Eye (tissue), 1 donor: ENCODE data around the gene CCDC106.

Experiments
- DNase-seq: peaks from one replicate; pipeline ENCODE4 v3.0.0-alpha.2; 2015

The CCDC106 gene

DNA sequence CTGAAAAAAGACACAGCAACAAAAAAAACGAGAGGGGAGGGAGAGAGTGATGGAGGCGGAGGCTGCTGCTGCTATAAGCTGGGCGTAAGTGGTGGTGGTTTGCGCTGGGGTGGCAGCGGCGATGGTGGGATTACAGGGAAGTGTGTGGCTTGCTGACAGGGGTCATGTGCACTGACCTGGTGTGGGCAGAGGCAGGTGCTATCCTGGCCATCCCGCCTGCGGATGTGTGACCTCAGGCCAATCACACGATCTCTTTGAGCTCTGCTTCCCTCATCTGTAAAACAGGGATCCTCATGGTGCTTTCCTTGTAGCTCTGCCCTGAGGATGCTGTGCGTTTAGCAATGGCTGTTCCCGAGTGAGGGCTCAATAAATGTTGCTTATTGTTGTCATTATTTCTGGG is 10.5 kb upstream of the CCDC106 start:
- no peak for DNase-seq

DNA sequence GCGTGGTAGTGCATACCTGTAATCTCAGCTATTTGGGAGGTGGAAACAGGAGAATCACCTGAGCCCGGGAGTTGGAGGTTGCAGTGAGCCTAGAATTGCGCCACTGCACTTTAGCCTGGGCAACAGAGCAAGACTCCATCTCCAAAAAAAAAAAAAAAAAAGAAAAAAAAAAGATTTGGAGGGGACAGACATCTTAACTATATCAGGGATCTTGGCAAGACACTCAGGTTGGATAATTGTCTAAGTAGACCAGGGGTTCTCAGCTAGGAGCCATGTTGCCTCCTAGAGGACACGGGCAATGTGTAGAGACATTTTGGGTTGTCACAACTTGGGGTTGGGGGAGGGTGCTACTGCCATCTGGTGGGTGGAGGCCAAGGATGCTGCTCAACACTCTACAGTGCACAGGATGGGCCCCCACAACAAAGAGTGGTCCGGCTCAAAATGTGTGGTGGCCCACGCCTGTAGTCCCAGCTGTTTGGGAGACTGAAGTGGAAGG is 9.1 kb upstream of the CCDC106 start:
- DNase-seq: peak; percentile 60

DNA sequence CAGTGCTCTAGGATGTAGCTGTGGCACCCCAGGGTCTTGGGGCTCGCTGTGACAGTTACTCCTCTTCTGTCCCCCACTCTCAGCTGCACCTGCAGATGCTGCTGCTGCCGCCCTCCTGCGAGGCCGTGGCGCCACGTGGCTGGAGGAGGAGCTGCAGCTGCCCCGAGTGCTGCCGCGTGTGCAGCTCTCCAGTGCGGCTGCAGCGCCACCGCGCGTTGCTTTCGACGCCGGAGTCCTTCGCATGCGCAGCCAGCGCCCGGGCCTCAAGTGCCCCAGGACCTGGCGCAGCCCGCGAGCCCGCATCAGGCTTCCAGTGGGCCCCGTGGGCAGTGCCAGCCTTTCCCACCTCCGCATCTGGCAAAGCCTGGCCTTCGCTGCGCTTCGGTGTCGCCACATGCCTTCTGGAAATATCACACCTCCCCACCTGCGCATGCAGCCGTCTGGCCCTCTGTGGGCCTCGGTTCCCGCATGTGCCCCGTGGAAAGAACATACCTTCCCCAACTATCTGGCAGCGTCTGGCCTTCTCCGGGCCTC is 7.9 kb upstream of the CCDC106 start:
- peak; percentile 85 for DNase-seq

DNA sequence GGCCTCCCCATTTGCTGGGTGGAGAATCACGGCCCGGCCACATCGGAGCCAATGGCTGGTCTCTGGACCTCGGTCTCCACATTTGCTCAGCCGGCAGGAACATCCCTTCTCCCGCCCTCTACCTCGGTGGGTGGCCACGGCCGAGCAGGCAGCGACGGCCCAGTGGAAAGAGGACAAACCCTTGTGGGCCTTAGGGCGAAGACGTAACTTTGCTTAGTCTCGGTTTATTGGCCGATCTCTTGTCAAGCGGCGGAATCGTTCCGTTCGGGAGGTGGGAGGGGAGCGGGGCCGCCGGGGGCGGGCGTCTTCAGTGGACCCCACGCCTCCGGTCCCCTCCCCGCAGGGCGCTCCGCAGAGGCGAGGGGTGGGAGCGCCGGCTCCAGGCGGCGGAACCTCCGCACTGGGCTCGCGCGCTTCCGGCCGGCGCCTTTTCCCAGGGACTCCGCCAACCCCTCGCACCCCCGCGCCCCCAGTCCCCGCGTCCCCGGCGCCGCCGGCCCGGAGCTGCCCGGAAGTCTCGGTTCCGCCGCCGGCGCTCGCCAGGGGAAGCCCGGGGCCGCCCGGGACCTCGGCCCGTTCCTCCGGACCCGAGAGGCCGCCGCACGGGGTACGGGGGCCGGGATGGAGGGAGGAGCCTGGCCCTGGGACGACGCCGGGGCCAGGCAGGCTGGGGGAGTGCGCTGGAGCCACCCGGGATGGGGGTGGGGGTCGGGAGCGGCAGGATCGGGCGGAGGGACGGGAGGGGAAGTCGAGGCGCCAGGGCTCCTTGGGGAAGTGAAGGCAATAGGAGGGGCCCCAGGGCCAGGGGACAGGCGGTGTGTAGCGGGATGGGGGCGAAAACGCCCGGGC is 7.2 kb upstream of the CCDC106 start, which contains the start of gene ZNF580:
Gene ZNF580 (plus strand): TSS at position 426 of the 849 bp plus-strand sequence. CDS start 1,507 bp downstream, outside the sequence.
- peak; percentile 85 for DNase-seq

DNA sequence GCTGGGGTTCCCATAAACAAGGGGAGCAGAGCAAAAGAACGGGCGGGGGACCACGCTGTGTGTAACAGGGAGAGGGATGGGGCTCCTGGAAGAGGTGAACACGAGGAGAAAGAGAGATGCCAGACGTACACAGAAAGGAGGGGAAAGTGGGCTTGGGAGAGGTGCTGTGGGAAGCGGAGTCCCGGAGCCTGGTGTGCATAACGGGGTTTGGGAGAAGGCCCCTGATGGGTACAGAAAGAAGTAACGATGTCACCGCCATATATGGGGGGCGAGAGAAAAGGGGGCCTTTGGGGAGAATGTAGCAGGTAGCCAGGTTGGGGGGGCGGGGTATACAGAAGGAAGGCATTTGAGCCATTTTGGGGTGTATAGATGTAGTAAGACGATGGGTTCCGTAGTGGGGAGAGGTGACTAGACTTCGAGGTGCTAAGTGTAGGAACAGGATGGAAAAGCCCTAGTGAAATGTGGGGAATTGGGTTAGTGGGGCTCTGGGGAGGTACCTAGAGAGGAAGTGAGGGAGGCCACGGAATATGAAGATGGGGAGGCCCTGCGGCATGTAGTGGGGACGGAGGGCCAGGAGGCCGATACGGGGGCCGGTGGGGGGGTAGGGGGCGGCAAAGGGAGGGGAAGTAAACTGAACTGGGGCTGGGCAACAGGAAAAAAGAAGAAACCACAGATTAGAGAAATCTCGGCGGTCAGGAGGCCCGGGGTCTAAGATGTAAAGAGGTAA is 6.4 kb upstream of the CCDC106 start:
- no peak for DNase-seq

DNA sequence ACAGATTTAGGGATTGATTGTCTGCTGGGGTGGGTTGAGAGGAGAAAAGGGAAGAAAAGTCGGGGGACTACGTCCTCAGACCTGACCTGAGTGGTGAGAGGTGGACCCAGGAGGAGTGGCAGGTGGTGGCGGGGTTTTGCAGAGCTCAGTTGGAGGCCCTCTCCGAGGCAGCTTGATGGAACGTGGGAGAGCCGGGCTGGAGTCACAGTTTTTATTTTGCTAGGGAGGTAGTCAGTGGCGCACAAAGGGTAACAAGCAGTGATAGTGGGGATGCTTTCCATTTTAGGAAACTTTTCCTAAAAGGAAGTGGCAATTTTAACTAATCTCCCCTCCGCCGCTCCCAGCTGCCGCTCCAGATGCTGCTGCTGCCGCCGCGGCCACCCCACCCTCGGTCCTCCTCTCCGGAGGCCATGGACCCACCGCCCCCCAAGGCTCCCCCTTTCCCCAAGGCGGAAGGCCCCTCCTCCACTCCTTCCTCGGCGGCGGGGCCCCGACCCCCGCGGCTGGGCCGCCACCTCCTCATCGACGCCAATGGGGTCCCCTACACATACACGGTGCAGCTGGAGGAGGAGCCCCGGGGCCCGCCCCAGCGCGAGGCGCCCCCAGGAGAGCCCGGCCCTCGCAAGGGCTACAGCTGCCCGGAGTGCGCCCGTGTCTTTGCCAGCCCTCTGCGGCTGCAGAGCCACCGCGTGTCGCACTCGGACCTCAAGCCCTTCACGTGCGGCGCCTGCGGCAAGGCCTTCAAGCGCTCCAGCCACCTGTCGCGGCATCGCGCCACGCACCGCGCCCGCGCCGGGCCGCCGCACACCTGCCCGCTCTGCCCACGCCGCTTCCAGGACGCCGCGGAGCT is 5.6 kb upstream of the CCDC106 start:
- peak; percentile 23 for DNase-seq

DNA sequence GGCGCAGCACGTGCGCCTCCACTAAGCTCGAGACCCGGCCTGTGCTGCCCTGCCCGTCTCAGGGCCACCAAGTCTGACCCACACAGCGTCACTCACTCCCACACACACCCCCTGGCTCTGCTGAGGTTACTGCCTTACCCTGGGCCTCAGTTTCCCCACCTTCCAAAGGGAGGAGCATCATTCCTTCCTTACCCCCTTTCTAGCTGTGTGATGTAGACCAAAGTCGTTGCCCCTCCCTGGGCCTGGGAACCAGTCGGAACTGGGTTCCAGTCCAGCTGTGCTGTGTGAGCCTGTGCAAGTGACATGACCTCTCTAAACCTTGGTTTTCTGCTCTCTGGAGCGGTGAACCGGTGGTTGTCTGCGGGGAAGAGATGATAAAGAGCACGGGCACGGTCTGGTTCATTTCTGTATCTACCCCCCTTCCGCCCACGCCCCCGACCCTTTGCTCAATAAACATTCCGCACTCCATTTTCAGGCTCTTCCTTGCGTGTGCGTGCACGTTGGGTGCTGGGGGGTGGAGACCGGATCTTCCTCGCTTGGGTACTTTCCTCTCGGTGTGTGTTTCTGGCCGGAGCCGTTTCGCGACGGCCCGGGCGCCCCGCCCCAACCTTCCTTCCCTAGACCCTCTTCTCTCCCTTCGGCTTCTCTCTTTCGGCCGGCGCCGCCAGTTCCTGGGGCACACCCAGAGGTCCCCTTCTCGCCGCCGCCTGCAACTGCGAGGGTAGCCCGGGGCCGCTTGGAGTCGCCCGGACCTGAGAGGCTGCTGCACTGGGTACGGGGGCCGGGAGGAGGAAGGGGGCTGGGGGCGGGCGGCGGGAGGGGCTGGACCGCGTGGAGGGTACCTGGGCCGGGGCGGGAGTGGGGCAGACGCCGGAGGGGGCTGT is 4.8 kb upstream of the CCDC106 start, which contains the start of gene ZNF581:
Gene ZNF581 (plus strand): TSS at position 647 of the 884 bp plus-strand sequence. CDS start 923 bp downstream, outside the sequence.
- peak; percentile 86 for DNase-seq

DNA sequence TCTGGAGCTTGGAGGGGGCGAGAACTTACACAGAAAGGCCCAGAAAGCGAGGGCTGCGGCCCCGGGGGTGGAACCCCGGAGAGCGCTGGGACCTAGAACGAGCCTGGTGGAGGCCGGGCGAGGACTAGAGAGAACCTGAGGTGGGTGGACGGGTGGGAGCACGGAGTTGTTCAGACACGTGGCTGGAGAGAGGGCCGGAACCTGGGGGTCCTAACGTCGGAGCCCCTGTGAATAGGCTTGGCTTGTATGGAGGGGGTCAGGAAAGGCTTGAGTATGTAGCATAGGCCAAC is 4.2 kb upstream of the CCDC106 start:
- DNase-seq: no peak

DNA sequence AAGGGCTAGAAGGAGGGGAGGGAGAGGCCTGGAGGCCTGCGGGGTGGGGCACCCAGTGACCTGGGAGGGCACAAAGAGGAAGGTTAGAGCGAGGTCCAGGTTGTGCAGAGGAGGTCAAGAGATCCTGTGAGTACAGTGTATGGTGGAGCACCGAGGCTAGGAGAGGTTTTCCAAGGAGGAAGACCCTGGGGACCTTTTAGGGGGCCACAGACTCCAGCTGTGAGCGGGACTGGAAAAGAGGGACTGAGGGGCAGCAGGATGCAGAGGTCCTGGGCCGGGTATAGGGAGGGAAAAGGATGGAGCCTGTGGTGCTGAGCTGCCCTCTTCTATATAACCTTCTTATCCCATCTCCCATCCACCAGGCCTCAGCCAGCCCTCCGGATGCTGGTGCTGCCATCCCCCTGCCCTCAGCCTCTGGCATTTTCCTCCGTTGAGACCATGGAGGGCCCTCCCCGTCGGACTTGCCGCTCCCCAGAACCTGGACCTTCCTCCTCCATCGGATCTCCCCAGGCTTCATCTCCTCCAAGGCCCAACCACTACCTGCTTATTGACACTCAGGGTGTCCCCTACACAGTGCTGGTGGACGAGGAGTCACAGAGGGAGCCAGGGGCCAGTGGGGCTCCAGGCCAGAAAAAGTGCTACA is 3.7 kb upstream of the CCDC106 start:
- DNase-seq: no peak

DNA sequence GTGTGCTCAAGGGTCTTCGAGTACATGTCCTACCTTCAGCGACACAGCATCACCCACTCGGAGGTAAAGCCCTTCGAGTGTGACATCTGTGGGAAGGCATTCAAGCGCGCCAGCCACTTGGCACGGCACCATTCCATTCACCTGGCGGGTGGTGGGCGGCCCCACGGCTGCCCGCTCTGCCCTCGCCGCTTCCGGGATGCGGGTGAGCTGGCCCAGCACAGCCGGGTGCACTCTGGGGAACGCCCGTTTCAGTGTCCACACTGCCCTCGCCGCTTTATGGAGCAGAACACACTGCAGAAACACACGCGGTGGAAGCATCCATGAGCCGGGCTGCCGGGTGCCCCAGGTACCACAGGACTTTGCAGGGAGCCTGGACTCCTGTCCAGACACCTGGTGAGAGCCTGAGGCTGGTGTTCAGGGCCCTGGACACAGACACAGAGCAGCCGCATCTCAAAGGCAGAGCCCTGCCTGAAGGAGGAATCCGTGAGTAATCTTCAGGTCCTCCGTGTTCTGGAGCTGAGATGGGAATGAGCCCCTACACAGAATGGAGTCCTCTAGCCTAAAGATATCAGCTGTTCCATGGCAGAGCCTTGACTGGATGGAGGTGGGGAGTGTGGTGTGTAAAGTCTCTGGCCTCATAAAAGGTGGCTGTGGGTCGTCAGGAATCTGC is 3.0 kb upstream of the CCDC106 start:
- DNase-seq: no peak

DNA sequence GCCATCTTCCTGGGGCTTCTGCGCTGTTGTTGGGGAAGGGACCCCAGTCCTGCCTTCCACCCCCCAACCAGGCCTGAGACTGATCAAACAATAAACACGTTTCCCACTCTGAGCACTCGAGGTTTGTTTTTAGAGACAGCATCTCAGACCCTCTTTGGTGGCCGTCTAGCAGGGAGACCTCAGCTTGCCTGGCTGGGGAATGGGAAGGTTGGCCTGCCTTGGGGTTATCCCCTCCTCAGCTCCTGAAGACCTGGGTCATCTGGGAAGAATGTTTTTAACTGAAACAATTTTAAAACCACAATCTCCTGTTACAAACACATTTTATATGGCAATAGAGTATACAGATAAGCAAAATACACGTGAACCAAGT is 2.5 kb upstream of the CCDC106 start:
- no peak for DNase-seq

DNA sequence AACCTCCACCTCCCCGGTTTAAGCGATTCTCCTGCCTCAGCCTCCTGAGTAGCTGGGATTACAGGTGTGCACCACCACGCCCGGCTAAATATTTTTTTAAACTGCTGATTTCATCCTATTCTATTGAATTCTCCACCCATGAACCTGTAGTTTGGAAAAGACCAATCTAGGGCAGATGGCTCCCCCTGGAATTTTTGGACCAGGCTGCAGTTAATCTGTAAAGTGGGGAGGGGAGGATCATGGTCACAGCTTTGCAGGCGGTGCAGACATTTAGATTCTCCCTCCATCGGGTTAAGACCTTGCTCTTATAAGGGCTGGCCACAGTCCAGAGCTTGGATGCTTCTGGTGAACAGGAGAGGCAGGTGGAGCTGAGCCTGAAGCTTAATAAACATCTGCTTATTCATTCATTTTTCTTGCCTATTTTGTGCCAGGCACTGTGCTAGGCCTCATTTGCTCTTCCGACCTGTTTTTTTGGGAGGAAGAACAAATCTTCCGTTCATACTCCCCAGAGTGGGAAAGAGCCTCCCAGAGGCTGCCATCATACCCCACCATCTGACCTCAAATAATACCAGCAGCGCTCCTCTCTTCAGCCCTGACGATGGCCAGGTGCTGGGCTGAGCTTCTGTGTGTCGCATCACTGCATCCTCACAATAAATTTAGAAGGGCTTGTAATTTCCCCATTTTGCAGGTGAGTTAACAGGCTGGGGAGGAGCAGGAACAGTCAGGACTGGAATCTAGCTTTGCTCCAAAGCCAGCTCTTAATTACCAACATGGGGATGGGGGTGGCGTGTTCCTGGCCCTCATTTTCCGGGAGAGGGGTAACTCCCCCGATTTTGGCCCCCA is 902 bp upstream of the CCDC106 start:
- no peak for DNase-seq

DNA sequence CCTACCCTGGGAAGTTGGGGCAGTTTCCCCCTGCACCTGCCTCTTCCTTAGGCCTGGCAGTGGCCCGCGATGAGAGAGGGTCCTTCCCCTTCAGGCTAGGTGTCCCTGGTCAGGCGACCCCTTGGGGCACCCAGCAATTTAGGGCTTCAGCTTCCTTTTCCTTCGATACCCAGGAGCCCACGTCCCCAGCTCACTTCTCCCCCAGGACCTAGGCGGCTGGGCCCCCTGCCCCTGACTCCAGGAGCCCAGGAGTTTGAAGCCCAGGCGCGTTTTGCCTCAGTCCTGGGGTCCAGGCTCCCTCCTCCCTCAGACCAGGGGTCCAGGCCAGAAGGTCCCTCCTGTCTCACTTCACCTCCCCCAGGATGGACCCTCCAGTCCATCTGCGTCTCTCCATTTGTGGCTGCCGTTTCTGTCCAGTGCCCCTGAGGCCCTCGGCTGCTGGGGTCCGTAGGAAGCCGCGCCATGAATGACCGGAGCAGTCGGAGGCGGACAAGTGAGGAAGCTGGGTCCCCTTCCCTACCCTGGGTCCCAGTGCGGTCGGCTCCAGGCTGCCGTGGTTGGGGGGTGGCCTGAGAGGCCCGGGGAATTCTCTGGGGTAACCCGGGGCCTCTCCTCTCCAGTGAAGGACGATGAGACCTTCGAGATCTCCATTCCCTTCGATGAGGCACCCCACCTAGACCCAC is 714 bp downstream of the CCDC106 start:
- peak; percentile 58 for DNase-seq

DNA sequence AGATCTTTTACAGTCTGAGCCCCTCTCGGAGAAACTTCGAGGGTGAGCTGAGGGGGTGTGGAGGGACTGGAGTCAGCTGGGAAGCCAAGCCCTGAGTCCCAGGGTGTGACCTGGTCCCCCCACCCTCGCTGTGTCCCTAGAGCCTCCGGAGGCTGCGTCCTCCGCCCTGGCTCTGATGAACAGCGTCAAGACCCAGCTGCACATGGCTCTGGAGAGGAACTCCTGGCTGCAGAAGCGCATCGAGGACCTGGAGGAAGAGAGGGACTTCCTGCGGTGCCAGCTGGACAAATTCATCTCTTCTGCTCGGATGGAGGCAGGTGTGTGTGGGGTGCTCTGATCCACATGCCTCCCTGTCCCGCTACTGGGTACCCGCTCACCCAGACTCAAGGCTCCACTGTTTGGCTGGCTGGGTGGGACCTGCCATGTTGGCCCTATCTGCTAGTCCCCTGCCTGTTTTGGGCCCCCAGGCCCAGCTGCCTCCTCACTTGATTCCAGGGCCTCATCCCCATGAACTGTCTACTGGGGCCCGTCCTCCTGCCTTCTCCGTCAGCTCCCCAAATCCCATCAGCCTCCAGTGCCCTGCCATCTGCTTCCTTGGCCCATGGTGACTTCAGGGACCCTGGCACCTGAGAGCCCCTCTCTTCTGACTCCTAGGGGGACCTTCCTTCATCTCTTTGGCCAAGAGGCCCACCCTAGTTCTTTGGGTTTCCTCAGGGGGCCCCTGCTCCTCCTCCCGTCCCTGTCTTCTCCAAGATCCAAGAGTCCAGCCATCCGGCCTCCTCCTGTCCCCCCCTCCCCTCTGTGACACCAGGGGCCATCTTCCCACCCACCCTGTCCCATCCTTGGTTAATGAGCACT is 1.5 kb downstream of the CCDC106 start:
- DNase-seq: no peak

DNA sequence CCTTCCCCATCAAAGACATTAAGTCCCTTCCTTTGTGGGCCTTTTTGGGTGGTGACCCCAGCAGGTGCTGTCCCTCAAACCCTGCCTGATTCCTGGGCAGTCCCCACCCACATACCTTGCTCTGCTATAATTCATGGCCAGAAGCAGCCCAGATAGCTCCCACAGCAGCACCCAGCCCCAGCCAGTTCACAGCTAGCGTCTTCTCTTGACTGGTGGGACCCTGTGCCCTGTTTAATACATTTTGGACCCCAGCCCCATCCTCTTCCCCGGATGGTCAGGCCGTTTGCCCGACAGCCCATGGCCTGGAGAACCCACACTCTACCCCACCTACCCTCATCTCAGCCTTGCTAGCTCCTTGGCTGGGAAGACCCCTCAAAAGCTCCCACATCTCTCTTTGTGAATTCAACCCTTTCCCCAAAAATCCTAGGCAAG is 2.1 kb downstream of the CCDC106 start:
- no peak for DNase-seq

DNA sequence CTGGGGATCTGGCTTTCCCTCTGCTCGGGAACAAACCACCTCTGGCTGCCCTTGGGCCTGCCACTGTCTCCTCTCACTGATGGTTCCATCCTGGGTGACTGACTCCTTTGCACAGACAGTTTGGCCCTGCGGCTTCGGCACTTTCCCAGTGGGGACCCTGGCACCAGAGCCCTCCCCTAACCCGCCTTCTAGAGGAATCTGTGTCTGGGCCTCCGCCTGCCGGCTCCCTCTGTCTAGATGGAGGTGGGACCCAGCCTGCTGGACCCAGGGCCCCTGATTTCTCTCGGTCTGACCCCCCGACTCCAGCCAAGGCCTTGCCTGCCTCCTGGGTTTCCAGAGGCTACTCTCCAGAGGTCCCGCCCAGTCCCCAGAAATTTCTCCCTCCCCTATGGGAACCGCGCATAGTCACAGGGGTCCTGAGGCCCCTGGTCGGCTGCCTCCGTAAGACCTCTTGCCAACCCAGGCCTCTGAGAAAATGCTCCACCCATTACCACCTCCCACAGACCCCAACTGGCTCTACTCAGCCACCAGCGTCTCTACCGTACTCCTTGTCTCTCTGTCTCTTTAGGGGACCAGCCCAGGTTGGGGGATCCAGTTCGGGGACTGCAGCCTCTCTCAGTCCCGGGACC is 2.7 kb downstream of the CCDC106 start:
- no peak for DNase-seq

DNA sequence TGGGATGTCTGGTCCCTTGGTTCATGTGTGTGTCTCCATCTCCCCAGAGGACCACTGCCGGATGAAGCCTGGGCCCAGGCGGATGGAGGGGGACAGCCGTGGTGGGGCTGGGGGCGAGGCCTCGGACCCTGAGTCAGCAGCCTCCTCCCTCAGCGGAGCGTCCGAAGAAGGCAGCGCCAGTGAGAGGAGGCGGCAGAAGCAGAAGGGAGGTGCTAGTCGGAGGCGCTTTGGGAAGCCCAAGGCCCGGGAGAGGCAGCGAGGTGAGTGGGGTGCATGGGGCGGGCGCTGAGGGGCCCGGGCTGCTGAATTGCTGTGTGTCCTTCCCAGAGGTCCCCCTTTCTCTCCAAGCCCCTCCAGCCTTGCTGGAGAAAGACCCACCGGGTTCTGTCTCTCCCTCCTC is 3.2 kb downstream of the CCDC106 start:
- DNase-seq: no peak
